ENCODE results near the gene PRKAG1. TPM values are rescaled to one million over a fixed set of nuclear protein-coding genes. Genes with fewer than 3 reads are reported as not detected.

PRKAG1 gene
- total RNA-seq, 1 experiment from 2014 or later: 50.7 TPM

DNA sequence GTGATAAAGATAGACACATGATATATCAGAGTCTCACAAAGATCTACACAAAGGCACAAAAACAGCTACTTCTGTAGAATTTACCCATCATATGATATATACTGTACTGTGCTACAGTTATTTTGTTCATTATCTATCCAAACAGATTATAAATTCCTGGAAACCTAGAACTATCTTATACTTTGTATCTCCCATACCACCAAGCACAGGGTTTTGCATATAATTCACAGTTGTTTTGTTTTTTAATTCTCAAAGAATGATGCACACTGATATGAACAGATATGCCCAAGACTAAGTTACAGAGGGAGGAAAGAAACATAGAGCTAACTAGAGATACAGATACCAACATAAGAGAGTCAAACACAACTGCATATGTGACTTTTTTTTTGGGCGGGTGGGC lies 3.4 kb downstream of the PRKAG1 start:
- intact Hi-C loops (cut with micrococcal nuclease; ENCODE audit: unreplicated experiment): no loop called here
- no peak overlapping the region for H3K4me3 ChIP-seq (ENCODE audit: low read depth, low read length, poor library complexity, severe bottlenecking)
- CTCF ChIA-PET: interaction anchor here (1.5 kb wide), 1 partner anchor 18 kb away, joined by 7 read pairs; no protein-coding TSS in a partner anchor
- H3K4me1 ChIP-seq (ENCODE audit: insufficient read depth, low read length, poor library complexity, severe bottlenecking): peaks cover 16% of the 10 kb centered on the region
- POLR2A ChIA-PET (ENCODE audit: low non-redundant PET): no interaction called here
- H3K27me3 ChIP-seq (replicated peaks; ENCODE audit: insufficient read depth, low read depth, low read length, poor library complexity): no peaks in the 10 kb centered on the region
- no peaks in the 10 kb centered on the region for H3K9me3 ChIP-seq (ENCODE audit: low read depth, low read length, poor library complexity, severe bottlenecking)
- H3K27ac ChIP-seq (ENCODE audit: low read depth, low read length, poor library complexity, severe bottlenecking): no peak overlapping the region
- no peak for TF ChIP-seq EZH2 (IDR thresholded peaks at IDR 0.05; ENCODE audit: borderline replicate concordance, low read depth, low read length, poor library complexity, severe bottlenecking)
- H3K36me3 ChIP-seq (ENCODE audit: insufficient read depth, low read length, poor library complexity, severe bottlenecking): peaks cover 7% of the 10 kb centered on the region
- BruUV-seq (replicated peaks): no TSS peak
- no peak for DNase-seq (ENCODE audit: low spot score)

DNA sequence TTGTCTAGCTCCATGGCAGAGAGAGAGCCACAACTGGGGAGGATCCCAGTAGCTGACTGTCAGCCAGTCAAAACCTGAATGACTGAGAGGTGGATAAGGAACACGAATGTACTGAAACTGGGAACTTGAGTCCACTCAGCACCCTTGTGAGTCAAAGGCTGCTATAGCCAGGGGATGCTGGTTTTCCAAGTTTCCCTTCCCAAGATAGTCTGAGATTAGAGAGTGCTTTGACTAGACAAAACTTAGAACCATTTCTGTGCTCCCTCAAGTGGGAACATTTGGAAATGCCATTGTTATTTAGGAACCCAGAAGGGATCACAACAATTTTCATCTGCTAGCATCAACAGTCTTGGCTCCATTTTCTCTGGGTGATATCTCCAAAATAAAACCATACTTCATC lies 4.0 kb downstream of the PRKAG1 start:
- H3K4me3 ChIP-seq (ENCODE audit: low read depth, low read length, poor library complexity, severe bottlenecking): no peak overlapping the region
- no peak for TF ChIP-seq EZH2 (IDR thresholded peaks at IDR 0.05; ENCODE audit: borderline replicate concordance, low read depth, low read length, poor library complexity, severe bottlenecking)
- TF ChIP-seq, protein P1, sequence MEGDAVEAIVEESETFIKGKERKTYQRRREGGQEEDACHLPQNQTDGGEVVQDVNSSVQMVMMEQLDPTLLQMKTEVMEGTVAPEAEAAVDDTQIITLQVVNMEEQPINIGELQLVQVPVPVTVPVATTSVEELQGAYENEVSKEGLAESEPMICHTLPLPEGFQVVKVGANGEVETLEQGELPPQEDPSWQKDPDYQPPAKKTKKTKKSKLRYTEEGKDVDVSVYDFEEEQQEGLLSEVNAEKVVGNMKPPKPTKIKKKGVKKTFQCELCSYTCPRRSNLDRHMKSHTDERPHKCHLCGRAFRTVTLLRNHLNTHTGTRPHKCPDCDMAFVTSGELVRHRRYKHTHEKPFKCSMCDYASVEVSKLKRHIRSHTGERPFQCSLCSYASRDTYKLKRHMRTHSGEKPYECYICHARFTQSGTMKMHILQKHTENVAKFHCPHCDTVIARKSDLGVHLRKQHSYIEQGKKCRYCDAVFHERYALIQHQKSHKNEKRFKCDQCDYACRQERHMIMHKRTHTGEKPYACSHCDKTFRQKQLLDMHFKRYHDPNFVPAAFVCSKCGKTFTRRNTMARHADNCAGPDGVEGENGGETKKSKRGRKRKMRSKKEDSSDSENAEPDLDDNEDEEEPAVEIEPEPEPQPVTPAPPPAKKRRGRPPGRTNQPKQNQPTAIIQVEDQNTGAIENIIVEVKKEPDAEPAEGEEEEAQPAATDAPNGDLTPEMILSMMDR (conservative IDR thresholded peaks at IDR 0.05; ENCODE audit: low read depth, low read length): peak; percentile 46
- POLR2A ChIA-PET (ENCODE audit: low non-redundant PET): no interaction called here
- H3K9me3 ChIP-seq (ENCODE audit: low read depth, low read length, poor library complexity, severe bottlenecking): no peaks in the 10 kb centered on the region
- H3K27ac ChIP-seq (ENCODE audit: low read depth, low read length, poor library complexity, severe bottlenecking): no peak overlapping the region
- no peaks in the 10 kb centered on the region for H3K27me3 ChIP-seq (replicated peaks; ENCODE audit: insufficient read depth, low read depth, low read length, poor library complexity)
- H3K36me3 ChIP-seq (ENCODE audit: insufficient read depth, low read length, poor library complexity, severe bottlenecking): peaks cover 11% of the 10 kb centered on the region
- H3K4me1 ChIP-seq (ENCODE audit: insufficient read depth, low read length, poor library complexity, severe bottlenecking): peaks cover 13% of the 10 kb centered on the region
- no peak for DNase-seq (ENCODE audit: low spot score)
- intact Hi-C loops (cut with micrococcal nuclease; ENCODE audit: unreplicated experiment): loop anchor here (5.0 kb wide), 1 partner anchor 98 kb away; the partner anchor contains the start of gene LMBR1L
- CTCF ChIA-PET: interaction anchor here (1.5 kb wide), 1 partner anchor 18 kb away, joined by 7 read pairs; no protein-coding TSS in a partner anchor
- BruUV-seq (replicated peaks): no TSS peak

DNA sequence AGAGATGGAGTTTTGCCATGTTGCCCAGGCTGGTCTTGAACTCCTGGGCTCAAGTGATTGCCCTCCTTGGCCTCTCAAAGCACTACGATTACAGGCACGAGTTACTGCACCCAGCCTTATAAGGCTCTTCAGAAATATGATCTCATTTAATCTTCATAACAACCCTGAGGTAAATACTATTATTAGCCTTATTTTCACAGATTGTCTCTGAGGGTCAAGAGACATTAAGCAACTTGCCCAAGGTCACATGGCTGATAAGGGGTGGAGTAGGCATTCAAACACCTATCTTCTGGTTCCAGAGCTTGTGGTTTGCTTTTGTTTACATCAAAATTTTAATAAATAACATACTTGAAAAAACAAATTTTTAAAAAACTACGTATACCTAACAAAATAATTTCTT lies 5.1 kb downstream of the PRKAG1 start:
- Histone ChIP-seq H3K9me3 (ENCODE audit: low read depth, low read length, poor library complexity, severe bottlenecking) (no peaks in the 10 kb centered on the region), H3K4me3 (ENCODE audit: low read depth, low read length, poor library complexity, severe bottlenecking) (no peak overlapping the region), H3K4me1 (ENCODE audit: insufficient read depth, low read length, poor library complexity, severe bottlenecking) (peaks cover 8% of the 10 kb centered on the region), H3K36me3 (ENCODE audit: insufficient read depth, low read length, poor library complexity, severe bottlenecking) (peaks cover 11% of the 10 kb centered on the region), H3K27ac (ENCODE audit: low read depth, low read length, poor library complexity, severe bottlenecking) (no peak overlapping the region), H3K27me3 (replicated peaks; ENCODE audit: insufficient read depth, low read depth, low read length, poor library complexity) (no peaks in the 10 kb centered on the region)
- TF ChIP-seq, protein P1 (conservative IDR thresholded peaks at IDR 0.05; ENCODE audit: low read depth, low read length): no peak
- no peak for TF ChIP-seq EZH2 (IDR thresholded peaks at IDR 0.05; ENCODE audit: borderline replicate concordance, low read depth, low read length, poor library complexity, severe bottlenecking)
- DNase-seq (ENCODE audit: low spot score): no peak
- ChIA-PET POLR2A (ENCODE audit: low non-redundant PET) (no interaction called here), CTCF (interaction anchor here (1.5 kb wide), 1 partner anchor 16 kb away, joined by 7 read pairs; no protein-coding TSS in a partner anchor)
- intact Hi-C loops (cut with micrococcal nuclease; ENCODE audit: unreplicated experiment): loop anchor here (5.0 kb wide), 1 partner anchor 99 kb away; the partner anchor contains the start of gene LMBR1L
- BruUV-seq (replicated peaks): no TSS peak

DNA sequence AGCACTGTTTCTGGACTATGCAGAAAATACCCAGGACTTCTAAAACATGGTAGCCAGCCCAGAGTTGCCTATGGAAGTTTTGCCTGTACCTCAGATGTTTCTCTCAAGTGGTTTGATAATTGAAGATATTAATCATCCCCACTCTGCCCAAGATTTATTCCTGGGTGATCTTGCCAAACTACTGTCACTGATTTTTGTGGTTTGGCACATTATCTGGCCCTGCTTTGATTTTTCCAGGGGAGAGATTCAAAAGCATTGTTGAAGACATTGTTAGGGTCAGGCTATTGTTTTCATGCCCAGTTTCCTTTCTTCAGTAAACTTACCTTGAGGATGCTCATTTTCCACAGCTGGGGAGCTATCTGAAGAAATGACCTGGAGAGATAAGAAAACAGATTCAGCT lies 5.8 kb downstream of the PRKAG1 start:
- no peaks in the 10 kb centered on the region for H3K9me3 ChIP-seq (ENCODE audit: low read depth, low read length, poor library complexity, severe bottlenecking)
- peaks cover 6% of the 10 kb centered on the region for H3K4me1 ChIP-seq (ENCODE audit: insufficient read depth, low read length, poor library complexity, severe bottlenecking)
- POLR2A ChIA-PET (ENCODE audit: low non-redundant PET): no interaction called here
- no peak overlapping the region for H3K4me3 ChIP-seq (ENCODE audit: low read depth, low read length, poor library complexity, severe bottlenecking)
- CTCF ChIA-PET: no interaction called here
- BruUV-seq (replicated peaks): no TSS peak
- TF ChIP-seq, protein P1 (conservative IDR thresholded peaks at IDR 0.05; ENCODE audit: low read depth, low read length): no peak
- no peak for TF ChIP-seq EZH2 (IDR thresholded peaks at IDR 0.05; ENCODE audit: borderline replicate concordance, low read depth, low read length, poor library complexity, severe bottlenecking)
- intact Hi-C loops (cut with micrococcal nuclease; ENCODE audit: unreplicated experiment): loop anchor here (5.0 kb wide), 1 partner anchor 100 kb away; the partner anchor contains the start of gene LMBR1L
- DNase-seq (ENCODE audit: low spot score): no peak
- peaks cover 11% of the 10 kb centered on the region for H3K36me3 ChIP-seq (ENCODE audit: insufficient read depth, low read length, poor library complexity, severe bottlenecking)
- no peak overlapping the region for H3K27ac ChIP-seq (ENCODE audit: low read depth, low read length, poor library complexity, severe bottlenecking)
- H3K27me3 ChIP-seq (replicated peaks; ENCODE audit: insufficient read depth, low read depth, low read length, poor library complexity): no peaks in the 10 kb centered on the region

Measured in A673 (cell line).